ENCODE results near the gene RPS6KA5.
"Not testable (repeated sequence)": the region's sequence is repeated elsewhere in the genome, so short reads cannot be mapped to it uniquely, and the experiment has no call there.

The RPS6KA5 gene

GRCh38 chr14:90831821-90832220 is 228.6 kb downstream of the RPS6KA5 start:
- DNase-seq (ENCODE audit: low read depth), result no peak

- DNase-seq (ENCODE audit: low read depth), result no peak
Measured at GRCh38 chr14:90830931-90831701, 229.3 kb downstream of the RPS6KA5 start.

DNA sequence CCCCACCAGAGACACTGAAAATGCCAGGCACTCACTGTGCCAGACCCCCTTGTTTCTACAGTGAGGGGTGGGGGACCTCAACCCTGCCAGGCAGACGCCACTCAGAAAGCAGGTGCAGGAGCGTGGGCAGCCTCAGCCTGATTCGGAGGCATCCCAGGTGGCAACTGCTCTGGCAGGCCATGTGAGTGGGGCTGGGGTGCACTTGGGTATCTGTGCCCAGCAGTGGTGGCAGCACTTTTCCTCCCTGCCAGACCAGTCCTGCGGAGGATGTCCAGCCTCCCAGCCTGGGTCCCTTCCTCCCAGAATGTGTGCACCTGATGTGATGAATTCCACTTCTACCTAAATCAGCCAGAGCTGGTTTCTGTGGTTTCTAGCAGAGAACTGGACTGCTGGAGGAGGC is 230.8 kb downstream of the RPS6KA5 start:
- no peak for DNase-seq (ENCODE audit: low read depth)

DNA sequence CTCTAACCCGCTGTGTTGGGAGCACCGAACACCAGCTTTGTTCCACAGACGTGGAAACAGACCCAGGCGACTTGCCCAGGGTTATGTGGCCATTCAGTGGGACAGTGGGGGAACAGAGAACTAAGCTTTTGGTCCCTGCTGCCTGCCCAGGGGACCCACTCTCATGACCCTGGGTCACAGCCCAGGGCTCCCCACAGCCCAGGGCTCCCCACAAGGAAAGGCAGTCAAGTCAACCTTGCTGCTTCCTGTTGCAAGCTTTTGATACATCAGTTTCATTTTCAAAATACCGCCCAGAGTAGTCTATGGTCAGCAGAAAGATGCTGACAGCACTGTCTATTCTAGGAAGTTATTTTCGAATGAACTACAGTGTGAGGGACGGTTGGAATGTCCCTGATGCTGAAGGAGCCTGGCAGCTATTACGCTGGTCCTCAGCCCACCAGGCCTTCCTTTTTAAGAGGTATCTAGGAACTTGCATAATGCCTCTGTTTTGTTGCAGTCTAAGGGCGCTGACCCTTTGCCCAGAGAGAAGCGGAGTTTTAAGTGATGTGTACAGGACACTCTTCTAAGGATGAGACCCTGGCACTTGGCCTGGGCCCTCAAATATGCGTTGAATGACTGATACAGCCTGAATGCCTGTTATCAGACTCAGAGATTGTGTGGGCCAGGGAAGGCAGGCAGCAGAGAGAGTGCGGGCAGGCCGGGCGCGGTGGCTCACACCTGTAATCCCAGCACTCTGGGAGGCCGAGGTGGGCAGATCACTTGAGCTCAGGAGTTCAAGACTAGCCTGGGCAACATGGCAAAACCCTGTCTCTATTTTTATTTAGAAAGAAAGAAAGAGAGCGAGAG is 231.6 kb downstream of the RPS6KA5 start:
- no peak for DNase-seq (ENCODE audit: low read depth)

GRCh38 chr14:90827919-90828610 is 232.4 kb downstream of the RPS6KA5 start:
- peak; percentile 82 for DNase-seq (ENCODE audit: low read depth)

- DNase-seq (ENCODE audit: low read depth), result not testable (repeated sequence)
Measured at GRCh38 chr14:90823542-90823941, 236.9 kb downstream of the RPS6KA5 start.

- no peak for DNase-seq (ENCODE audit: low read depth)
Measured at GRCh38 chr14:90820958-90821357, 239.5 kb downstream of the RPS6KA5 start.

DNA sequence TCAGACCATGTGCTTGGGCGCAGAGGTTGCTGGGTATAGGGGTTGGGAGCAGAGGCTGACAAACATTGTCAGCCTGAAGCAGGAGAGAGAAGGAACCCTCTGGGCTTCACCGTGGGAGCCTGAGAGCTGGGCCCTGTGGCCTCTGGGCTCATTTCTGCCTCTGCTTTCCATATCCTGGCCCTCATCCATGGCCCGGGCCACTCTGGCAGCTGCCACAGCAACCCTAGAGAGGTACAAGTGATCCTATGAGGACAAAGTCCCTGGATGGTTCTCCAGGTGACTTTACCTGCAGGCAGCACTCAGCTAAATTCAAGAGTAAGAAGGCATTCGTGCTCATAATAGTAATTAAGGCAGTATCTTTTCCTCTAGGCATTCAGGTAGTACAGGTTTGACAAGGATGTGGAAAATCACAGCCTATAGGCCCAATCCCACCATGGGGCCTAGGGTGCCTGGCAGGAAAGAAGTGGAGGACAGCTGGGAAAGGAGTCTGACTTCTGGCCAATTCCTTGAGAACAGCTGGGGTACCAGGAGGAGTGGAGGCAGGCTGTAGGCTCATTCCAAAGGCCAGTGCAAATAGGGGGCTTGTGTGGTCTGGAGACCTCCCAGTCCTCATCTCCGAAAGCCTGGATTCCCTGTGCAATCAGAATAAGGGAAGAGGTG is 240.6 kb downstream of the RPS6KA5 start:
- DNase-seq (ENCODE audit: low read depth), result no peak

GRCh38 chr14:90818715-90819114 is 241.7 kb downstream of the RPS6KA5 start:
- no peak for DNase-seq (ENCODE audit: low read depth)

- no peak for DNase-seq (ENCODE audit: low read depth)
Measured at GRCh38 chr14:90816681-90817436, 243.6 kb downstream of the RPS6KA5 start.

GRCh38 chr14:90815822-90816662 is 244.4 kb downstream of the RPS6KA5 start, which contains the start of gene TTC7B:
Gene TTC7B, minus strand, starts transcription at chr14:90816430. Its CDS starts 135 bp downstream, at chr14:90816295.
- peak; percentile 14 for DNase-seq (ENCODE audit: low read depth)

GRCh38 chr14:90815572-90815821 is 244.9 kb downstream of the RPS6KA5 start:
- DNase-seq (ENCODE audit: low read depth), result no peak

- no peak for DNase-seq (ENCODE audit: low read depth)
Measured at GRCh38 chr14:90814806-90815571, 245.5 kb downstream of the RPS6KA5 start.

DNA sequence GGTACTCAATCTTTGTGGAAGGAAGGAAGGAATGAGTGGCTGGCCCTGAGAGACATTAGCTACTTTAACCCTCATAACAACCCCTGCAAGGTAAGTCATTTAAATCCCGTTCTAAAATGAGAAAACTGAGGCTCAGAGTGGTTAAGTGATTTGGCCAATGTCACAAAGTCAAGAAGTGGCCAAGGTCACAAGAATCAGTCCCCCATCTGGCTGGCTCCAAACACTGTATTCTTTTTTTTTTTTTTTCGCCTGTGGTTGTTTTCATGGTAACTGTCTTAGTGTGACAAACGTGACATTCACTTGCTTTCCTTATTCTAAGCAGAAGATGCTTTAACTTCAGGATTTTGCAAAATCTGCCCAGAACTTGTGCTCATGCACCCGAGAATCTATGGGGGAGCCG is 247.0 kb downstream of the RPS6KA5 start:
- no peak for DNase-seq (ENCODE audit: low read depth)

- DNase-seq (ENCODE audit: low read depth), result no peak
Measured at GRCh38 chr14:90812109-90812508, 248.3 kb downstream of the RPS6KA5 start.

DNA sequence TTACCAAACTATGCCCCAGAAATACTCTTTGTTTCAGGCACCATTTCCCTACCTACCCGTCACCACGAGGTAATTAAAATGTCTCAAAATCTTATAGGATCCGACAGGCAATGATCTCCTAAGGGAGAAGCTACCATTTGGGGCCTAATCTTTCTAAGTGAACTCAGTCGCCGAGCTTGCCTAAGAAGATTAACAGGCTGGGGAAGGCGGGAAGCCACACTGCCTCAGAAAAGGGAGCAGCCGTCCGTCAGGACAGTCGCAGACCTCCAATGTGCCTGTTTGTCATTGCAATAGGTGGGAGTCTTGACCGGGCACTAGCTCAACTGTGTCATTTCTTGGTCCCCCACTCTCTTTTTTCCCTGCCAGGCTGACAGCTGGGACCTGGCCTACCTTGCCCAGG is 248.8 kb downstream of the RPS6KA5 start:
- DNase-seq (ENCODE audit: low read depth), result no peak

DNA sequence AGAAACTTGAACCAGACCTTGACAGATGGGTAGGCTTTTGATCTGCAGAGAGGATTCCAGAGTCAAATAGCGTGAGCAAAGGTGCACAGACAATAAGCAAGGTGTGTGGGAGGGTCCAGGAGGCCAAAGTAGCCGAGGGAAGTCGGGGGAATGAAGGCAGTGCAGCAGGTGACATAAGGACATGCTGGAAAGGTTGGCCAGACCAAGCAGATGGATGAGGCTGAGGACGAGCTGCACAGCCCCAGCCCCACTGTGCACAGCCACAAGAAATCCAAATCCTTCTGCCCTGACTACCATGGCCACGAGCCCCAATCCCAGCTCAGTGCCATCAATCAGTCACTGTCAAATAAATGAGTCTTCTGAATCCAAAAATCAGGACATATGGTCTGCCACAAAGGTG is 249.6 kb downstream of the RPS6KA5 start:
- no peak for DNase-seq (ENCODE audit: low read depth)

- no peak for DNase-seq (ENCODE audit: low read depth)
Measured at GRCh38 chr14:90809530-90810312, 250.7 kb downstream of the RPS6KA5 start.
